ENCODE data around the gene KCTD2.
"Not testable (repeated sequence)": the region's sequence is repeated elsewhere in the genome, so short reads cannot be mapped to it uniquely, and the experiment has no call there.

The KCTD2 gene

GRCh38 chr17:75020331-75021110, 26.5 kb upstream of the KCTD2 start:
- no peak for TF ChIP-seq CTCF (IDR thresholded peaks at IDR 0.05; ENCODE audit: low read length, missing control alignments)
- DNase-seq (ENCODE audit: low read depth): no peak
- no peak overlapping the region for H3K4me3 ChIP-seq (replicated peaks; ENCODE audit: low read depth, low read length)

GRCh38 chr17:75024686-75025397, 22.2 kb upstream of the KCTD2 start:
- no peak overlapping the region for H3K4me3 ChIP-seq (replicated peaks; ENCODE audit: low read depth, low read length)
- TF ChIP-seq CTCF (IDR thresholded peaks at IDR 0.05; ENCODE audit: low read length, missing control alignments): no peak
- DNase-seq (ENCODE audit: low read depth): no peak

GRCh38 chr17:75025398-75025734, 21.7 kb upstream of the KCTD2 start:
- DNase-seq (ENCODE audit: low read depth); H3K4me3 ChIP-seq (replicated peaks; ENCODE audit: low read depth, low read length): not testable (repeated sequence)

GRCh38 chr17:75026650-75027049, 20.4 kb upstream of the KCTD2 start:
- not testable (repeated sequence) for H3K4me3 ChIP-seq (replicated peaks; ENCODE audit: low read depth, low read length); DNase-seq (ENCODE audit: low read depth)

GRCh38 chr17:75030161-75030560, 16.9 kb upstream of the KCTD2 start:
- no peak for TF ChIP-seq CTCF (IDR thresholded peaks at IDR 0.05; ENCODE audit: low read length, missing control alignments)
- no peak for DNase-seq (ENCODE audit: low read depth)

GRCh38 chr17:75031972-75032719, 14.9 kb upstream of the KCTD2 start:
- peak overlapping the region; percentile 88 for H3K4me3 ChIP-seq (replicated peaks; ENCODE audit: low read depth, low read length)
- TF ChIP-seq CTCF (IDR thresholded peaks at IDR 0.05; ENCODE audit: low read length, missing control alignments): no peak
- DNase-seq (ENCODE audit: low read depth): peak; percentile 80

More at GRCh38 chr17:75030161-75030560, 16.9 kb upstream of the KCTD2 start:
- no peak overlapping the region for H3K4me3 ChIP-seq (replicated peaks; ENCODE audit: low read depth, low read length)

- DNase-seq (ENCODE audit: low read depth): peak; percentile 29
- peak overlapping the region; percentile 88 for H3K4me3 ChIP-seq (replicated peaks; ENCODE audit: low read depth, low read length)
These were observed 14.2 kb upstream of the KCTD2 start for GRCh38 chr17:75032720-75033280.

More at GRCh38 chr17:75032720-75033280, 14.2 kb upstream of the KCTD2 start:
- TF ChIP-seq CTCF (IDR thresholded peaks at IDR 0.05; ENCODE audit: low read length, missing control alignments): no peak

Measured in fibroblast of pulmonary artery (primary cell).